ENCODE measurements around the gene SMPD3. TPM values are rescaled to one million over a fixed set of nuclear protein-coding genes. Genes with fewer than 3 reads are reported as not detected.

The SMPD3 gene
- total RNA-seq, 4 donors from 2014 or later: 0.20 to 3.3 (median 0.63) TPM

GRCh38 chr16:68380348-68380670 lies 68.0 kb downstream of the SMPD3 start:
- H3K36me3 ChIP-seq: no peaks in the 10 kb centered on the region
- no peaks in the 10 kb centered on the region for H3K27me3 ChIP-seq
- no peak for TF ChIP-seq EP300 (IDR thresholded peaks at IDR 0.05)
- TF ChIP-seq, protein P1, sequence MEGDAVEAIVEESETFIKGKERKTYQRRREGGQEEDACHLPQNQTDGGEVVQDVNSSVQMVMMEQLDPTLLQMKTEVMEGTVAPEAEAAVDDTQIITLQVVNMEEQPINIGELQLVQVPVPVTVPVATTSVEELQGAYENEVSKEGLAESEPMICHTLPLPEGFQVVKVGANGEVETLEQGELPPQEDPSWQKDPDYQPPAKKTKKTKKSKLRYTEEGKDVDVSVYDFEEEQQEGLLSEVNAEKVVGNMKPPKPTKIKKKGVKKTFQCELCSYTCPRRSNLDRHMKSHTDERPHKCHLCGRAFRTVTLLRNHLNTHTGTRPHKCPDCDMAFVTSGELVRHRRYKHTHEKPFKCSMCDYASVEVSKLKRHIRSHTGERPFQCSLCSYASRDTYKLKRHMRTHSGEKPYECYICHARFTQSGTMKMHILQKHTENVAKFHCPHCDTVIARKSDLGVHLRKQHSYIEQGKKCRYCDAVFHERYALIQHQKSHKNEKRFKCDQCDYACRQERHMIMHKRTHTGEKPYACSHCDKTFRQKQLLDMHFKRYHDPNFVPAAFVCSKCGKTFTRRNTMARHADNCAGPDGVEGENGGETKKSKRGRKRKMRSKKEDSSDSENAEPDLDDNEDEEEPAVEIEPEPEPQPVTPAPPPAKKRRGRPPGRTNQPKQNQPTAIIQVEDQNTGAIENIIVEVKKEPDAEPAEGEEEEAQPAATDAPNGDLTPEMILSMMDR (IDR thresholded peaks at IDR 0.05): no peak
- TF ChIP-seq POLR2A (IDR thresholded peaks at IDR 0.05): no peak
- no peaks in the 10 kb centered on the region for H3K9me3 ChIP-seq
- no peak overlapping the region for H3K4me3 ChIP-seq
- WGBS, 2 donors: 86 to 96% methylated on average over 5 of the region's 5 CpGs
- no peaks in the 10 kb centered on the region for H3K4me1 ChIP-seq
- no peak for DNase-seq (ENCODE audit: low spot score in 2 of 2)
- no peak overlapping the region for H3K27ac ChIP-seq

- no peaks in the 10 kb centered on the region for H3K4me1 ChIP-seq
- TF ChIP-seq EP300 (IDR thresholded peaks at IDR 0.05) (no peak), POLR2A (IDR thresholded peaks at IDR 0.05) (no peak)
- TF ChIP-seq, protein P1 (IDR thresholded peaks at IDR 0.05): no peak
- no peak overlapping the region for H3K27ac ChIP-seq
- 82 to 83% methylated on average over 17 of the region's 18 CpGs for WGBS, 2 donors
- H3K9me3 ChIP-seq: no peaks in the 10 kb centered on the region
- H3K27me3 ChIP-seq: no peaks in the 10 kb centered on the region
- no peak for DNase-seq (ENCODE audit: low spot score in 2 of 2)
- H3K36me3 ChIP-seq: no peaks in the 10 kb centered on the region
- no peak overlapping the region for H3K4me3 ChIP-seq
Observed at GRCh38 chr16:68379472-68380347, 68.6 kb downstream of the SMPD3 start.

DNA sequence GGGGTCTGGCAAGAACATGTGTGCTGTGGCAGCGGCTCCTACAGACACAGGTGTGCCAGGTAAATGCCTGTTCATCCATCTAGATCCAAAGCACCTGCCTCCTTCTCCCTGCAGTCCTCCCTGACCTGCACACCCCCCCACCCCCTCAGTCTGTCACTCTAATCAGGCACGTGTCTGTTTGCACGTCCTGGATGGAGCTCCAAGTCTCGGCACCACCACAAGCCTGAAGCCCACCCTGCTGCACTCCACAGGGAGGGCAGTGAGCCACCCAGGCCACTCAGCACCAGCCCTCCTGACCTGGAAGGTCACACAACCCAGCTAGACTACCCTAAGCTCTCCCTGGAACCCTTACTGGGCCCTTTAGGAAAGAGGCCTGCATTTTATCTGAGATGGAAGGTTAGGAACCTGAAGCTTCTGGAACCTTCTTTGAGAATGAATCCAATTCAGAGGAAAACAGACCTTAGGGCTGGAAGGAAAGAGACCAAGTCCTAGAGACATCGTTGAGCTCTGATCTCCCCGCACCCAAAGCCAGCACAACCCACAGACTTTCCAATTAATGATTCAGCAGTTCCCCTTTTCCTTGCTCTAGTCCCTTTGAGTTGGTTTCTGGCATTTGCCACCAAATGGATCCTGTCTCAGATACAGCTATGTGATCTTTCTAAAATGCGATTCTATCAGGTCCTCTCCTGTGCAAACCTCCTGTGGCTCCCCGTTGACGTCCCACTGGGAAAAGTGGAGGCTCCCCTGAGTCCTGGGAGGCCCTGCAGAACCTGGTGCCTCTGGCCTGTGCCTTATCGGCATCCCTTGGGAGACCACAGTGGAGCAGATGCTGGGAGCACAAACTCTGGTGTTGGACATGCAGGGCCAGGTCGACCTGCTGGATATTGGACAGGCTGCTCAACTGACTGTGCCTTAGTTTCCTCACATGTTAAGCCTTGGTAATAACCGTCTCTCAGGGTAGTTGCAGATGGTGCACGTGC lies 69.6 kb downstream of the SMPD3 start:
- no peaks in the 10 kb centered on the region for H3K9me3 ChIP-seq
- 71 to 83% methylated on average over 13 of the region's 13 CpGs for WGBS, 2 donors
- H3K4me1 ChIP-seq: no peaks in the 10 kb centered on the region
- no peak overlapping the region for H3K27ac ChIP-seq
- DNase-seq (ENCODE audit: low spot score in 2 of 2): no peak
- TF ChIP-seq EP300 (IDR thresholded peaks at IDR 0.05) (no peak), POLR2A (IDR thresholded peaks at IDR 0.05) (no peak)
- TF ChIP-seq, protein P1 (IDR thresholded peaks at IDR 0.05): no peak
- no peaks in the 10 kb centered on the region for H3K36me3 ChIP-seq
- H3K27me3 ChIP-seq: no peaks in the 10 kb centered on the region
- H3K4me3 ChIP-seq: no peak overlapping the region

DNA sequence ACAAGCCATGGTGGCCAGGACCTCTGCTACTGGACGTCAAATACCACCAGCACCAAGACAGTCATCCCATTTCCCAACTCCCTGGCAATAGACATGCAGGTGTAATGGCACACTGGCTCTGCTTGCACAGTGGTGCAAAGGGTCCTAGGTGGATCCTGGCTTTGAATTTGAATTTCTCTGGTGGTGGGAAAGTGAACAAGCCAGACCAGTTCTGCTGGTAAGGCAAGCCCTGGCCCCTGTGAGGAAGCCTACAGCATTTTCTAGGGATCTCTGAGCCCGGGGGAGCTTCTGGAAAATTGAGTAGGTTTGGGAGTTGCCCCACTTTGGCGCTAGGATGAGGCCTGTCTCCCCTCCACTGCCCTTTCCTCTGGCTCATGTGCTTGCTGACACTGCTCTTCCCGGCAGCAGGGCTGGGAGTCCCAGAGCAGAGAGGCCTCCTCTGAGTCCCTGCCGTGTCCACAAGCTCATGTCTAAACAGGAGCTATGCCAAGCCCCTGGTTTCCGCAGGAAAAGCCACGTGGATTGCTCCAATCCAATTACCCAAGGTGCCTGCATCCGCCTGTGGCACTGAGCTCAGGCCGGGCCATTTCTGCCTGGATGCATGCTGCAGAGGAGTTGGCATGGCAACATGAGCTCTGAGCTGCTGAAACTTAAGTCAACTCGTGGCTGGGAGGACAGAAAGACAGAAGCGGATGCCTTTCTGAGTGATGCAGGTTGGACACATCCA lies 70.5 kb downstream of the SMPD3 start:
- Histone ChIP-seq H3K27ac (no peak overlapping the region), H3K27me3 (no peaks in the 10 kb centered on the region), H3K9me3 (no peaks in the 10 kb centered on the region), H3K36me3 (no peaks in the 10 kb centered on the region), H3K4me1 (no peaks in the 10 kb centered on the region), H3K4me3 (no peak overlapping the region)
- TF ChIP-seq EP300 (IDR thresholded peaks at IDR 0.05) (no peak), POLR2A (IDR thresholded peaks at IDR 0.05) (no peak)
- TF ChIP-seq, protein P1 (IDR thresholded peaks at IDR 0.05): no peak
- no peak for DNase-seq (ENCODE audit: low spot score in 2 of 2)
- 56 to 61% methylated on average over 10 to 11 of the region's 11 CpGs for WGBS, 2 donors
